K562 (cell line): Measurements from ENCODE around the gene ERVK3-1. TPM values are rescaled to one million over a fixed set of nuclear protein-coding genes. Genes with fewer than 3 reads are reported as not detected.

Source experiments
- CBFA2T2 ChIP-seq: fragments of 450-650 bp; conservative IDR thresholded peaks from 2 replicates; pipeline ENCODE4 v1.6.1; 2017; ENCODE audit warnings: mild to moderate bottlenecking
- ETS2 ChIP-seq: IDR thresholded peaks from 2 replicates; pipeline ENCODE4 v1.6.1; 2016; ENCODE audit warnings: borderline replicate concordance, missing genetic modification characterization, mild to moderate bottlenecking, moderate library complexity, missing compliant biosample characterization; ENCODE audit not compliant: poor library complexity, severe bottlenecking
- HNRNPLL ChIP-seq: fragments of 200-400 bp; formaldehyde crosslinking; IDR thresholded peaks from 2 replicates; pipeline ENCODE4 v1.6.1; 2017; ENCODE audit warnings: low read length, low read depth, mild to moderate bottlenecking; ENCODE audit not compliant: poor library complexity, severe bottlenecking
- HNRNPUL1 ChIP-seq: fragments of 200-400 bp; formaldehyde crosslinking; IDR thresholded peaks from 2 replicates; pipeline ENCODE4 v1.6.1; 2017; ENCODE audit warnings: low read length
- MXI1 ChIP-seq: IDR thresholded peaks from 2 replicates; pipeline ENCODE4 v1.6.1; 2011; ENCODE audit warnings: low read depth, mild to moderate bottlenecking, improper control_type of control experiment, low read length
- NELFE ChIP-seq: IDR thresholded peaks from 2 replicates; pipeline ENCODE4 v1.6.1; 2011; ENCODE audit warnings: mild to moderate bottlenecking; ENCODE audit not compliant: insufficient read depth, insufficient read length
- NKRF ChIP-seq: fragments of 450-650 bp; IDR thresholded peaks from 2 replicates; pipeline ENCODE4 v1.6.1; 2016; ENCODE audit warnings: borderline replicate concordance
- RBM25 ChIP-seq: fragments of 200-400 bp; formaldehyde crosslinking; IDR thresholded peaks from 2 replicates; pipeline ENCODE4 v1.6.1; 2018; ENCODE audit warnings: low read length, low read depth, moderate library complexity; ENCODE audit not compliant: severe bottlenecking
- SIN3A ChIP-seq, 2 experiments: fragments of 150-350 bp in 1 of 2; IDR thresholded peaks; 2 replicates each; pipeline ENCODE4 v1.6.1; 2011 to 2016; ENCODE audit warnings: borderline replicate concordance in 2 of 2, low read depth in 2 of 2, low read length in 2 of 2, mild to moderate bottlenecking in 2 of 2, moderate library complexity in 2 of 2; ENCODE audit not compliant: control insufficient read depth in 1 of 2
- ZNF384 ChIP-seq: IDR thresholded peaks from 2 replicates; pipeline ENCODE4 v1.6.1; 2012; ENCODE audit warnings: low read depth, low read length, improper control_type of control experiment
- ZNF644 ChIP-seq: fragments of 200-800 bp; sonication (Bioruptor generic); IDR thresholded peaks from 2 replicates; pipeline ENCODE4 v1.6.1; 2016; ENCODE audit warnings: low read depth, missing genetic modification characterization, missing compliant biosample characterization
- polyA plus RNA-seq, 8 experiments: library from polyadenylated mRNA; depleted of rRNA in 4 of 8; stranded (reverse) in 5 of 8; unstranded in 3 of 8; fragments of >200 nt; fragmentation: Nextera tagmentation in 2 of 8; fragmentation: Illumina TruSeq in 1 of 8; extraction: Ambion mirVana in 2 of 8; extraction: Trizol in 1 of 8; gene quantifications; 2 replicates each; pipeline versions ENCODE4 v1.2.1 to v1.2.3, GENCODE V29; 2011 to 2014; ENCODE audit warnings: inconsistent platforms in 1 of 8, missing spikeins in 1 of 8
- total RNA-seq, 7 experiments: library from RNA; depleted of rRNA in 6 of 7; stranded (reverse); fragments of >200 nt in 6 of 7; fragmentation: Illumina TruSeq in 2 of 7; extraction: Trizol in 2 of 7; gene quantifications; 2 replicates each; pipeline versions ENCODE4 v1.2.1 to v1.2.3, GENCODE V29; 2011 to 2021; ENCODE audit warnings: low replicate concordance in 1 of 7
- TF ChIP-seq, protein P1 (sequence below): fragments of 250-450 bp; sonication (Bioruptor Pico); IDR thresholded peaks from 2 replicates; pipeline ENCODE4 v1.4.0; 2020
- TF ChIP-seq, protein P2 (sequence below): fragments of 250-450 bp; sonication (Bioruptor Pico); IDR thresholded peaks from 2 replicates; pipeline ENCODE4 v1.5.0; 2022; ENCODE audit warnings: mild to moderate bottlenecking
- TF ChIP-seq, protein P3 (sequence below): fragments of 250-450 bp; sonication (Bioruptor Pico); IDR thresholded peaks from 2 replicates; pipeline ENCODE4 v1.5.0; 2020; ENCODE audit warnings: mild to moderate bottlenecking, borderline replicate concordance

ERVK3-1 gene
- total and polyA plus RNA-seq, 9 of the 15 experiments (the other 6 are each of a cell fraction or from before 2014, with no cell fraction given), result 87.6 to 299 (median 119) TPM

DNA sequence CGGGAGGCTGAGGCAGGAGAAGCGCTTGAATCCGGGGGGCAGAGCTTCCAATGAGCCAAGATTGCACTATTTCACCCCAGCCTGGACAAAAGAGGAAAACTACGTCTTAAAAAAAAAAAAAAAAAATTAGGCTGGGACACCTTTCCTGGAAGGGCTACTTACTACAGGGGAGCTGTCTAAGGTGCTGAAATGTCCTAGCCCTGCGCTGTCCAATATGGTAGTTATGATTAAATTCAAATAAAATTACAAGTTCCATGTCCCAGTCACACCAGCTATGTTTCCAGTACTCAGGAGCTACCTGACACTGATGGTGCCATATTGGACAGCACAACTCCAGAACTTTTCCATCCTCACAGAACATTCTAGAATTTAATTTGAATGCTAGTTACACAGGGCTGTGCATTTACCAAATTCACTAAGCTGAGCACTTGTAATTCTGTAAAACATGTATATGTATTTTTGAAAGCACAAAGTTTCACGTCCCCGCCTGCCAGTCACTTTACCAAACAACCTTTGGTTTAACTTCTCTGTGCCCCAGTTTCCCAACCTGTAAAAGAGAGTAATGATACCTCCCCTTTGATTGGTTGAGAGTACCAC, 12.4 kb downstream of the ERVK3-1 start (continued):
- TF ChIP-seq NKRF (peak; percentile 44; the same call in 1 of the 2 replicates), ZNF384 (peak; percentile 81), HNRNPUL1 (no peak), ZNF644 (tag) (peak; percentile 82; the same call in 1 of the 2 replicates), RBM25 (no peak), MXI1 (no peak), SIN3A (IDR thresholded peaks at IDR 0.05; ENCODE audit: borderline replicate concordance in 2 of 2, control insufficient read depth in 1 of 2, low read depth in 2 of 2, low read length in 2 of 2) (peak in 1 of 2 experiments; percentile 95; a peak in 2 of 4 replicates), NELFE (no peak), ETS2 (tag) (no peak), CBFA2T2 (no peak), HNRNPLL (no peak)
- TF ChIP-seq, protein P1, sequence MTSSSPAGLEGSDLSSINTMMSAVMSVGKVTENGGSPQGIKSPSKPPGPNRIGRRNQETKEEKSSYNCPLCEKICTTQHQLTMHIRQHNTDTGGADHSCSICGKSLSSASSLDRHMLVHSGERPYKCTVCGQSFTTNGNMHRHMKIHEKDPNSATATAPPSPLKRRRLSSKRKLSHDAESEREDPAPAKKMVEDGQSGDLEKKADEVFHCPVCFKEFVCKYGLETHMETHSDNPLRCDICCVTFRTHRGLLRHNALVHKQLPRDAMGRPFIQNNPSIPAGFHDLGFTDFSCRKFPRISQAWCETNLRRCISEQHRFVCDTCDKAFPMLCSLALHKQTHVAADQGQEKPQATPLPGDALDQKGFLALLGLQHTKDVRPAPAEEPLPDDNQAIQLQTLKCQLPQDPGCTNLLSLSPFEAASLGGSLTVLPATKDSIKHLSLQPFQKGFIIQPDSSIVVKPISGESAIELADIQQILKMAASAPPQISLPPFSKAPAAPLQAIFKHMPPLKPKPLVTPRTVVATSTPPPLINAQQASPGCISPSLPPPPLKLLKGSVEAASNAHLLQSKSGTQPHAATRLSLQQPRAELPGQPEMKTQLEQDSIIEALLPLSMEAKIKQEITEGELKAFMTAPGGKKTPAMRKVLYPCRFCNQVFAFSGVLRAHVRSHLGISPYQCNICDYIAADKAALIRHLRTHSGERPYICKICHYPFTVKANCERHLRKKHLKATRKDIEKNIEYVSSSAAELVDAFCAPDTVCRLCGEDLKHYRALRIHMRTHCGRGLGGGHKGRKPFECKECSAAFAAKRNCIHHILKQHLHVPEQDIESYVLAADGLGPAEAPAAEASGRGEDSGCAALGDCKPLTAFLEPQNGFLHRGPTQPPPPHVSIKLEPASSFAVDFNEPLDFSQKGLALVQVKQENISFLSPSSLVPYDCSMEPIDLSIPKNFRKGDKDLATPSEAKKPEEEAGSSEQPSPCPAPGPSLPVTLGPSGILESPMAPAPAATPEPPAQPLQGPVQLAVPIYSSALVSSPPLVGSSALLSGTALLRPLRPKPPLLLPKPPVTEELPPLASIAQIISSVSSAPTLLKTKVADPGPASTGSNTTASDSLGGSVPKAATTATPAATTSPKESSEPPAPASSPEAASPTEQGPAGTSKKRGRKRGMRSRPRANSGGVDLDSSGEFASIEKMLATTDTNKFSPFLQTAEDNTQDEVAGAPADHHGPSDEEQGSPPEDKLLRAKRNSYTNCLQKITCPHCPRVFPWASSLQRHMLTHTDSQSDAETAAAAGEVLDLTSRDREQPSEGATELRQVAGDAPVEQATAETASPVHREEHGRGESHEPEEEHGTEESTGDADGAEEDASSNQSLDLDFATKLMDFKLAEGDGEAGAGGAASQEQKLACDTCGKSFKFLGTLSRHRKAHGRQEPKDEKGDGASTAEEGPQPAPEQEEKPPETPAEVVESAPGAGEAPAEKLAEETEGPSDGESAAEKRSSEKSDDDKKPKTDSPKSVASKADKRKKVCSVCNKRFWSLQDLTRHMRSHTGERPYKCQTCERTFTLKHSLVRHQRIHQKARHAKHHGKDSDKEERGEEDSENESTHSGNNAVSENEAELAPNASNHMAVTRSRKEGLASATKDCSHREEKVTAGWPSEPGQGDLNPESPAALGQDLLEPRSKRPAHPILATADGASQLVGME, result no peak
- TF ChIP-seq, protein P2, sequence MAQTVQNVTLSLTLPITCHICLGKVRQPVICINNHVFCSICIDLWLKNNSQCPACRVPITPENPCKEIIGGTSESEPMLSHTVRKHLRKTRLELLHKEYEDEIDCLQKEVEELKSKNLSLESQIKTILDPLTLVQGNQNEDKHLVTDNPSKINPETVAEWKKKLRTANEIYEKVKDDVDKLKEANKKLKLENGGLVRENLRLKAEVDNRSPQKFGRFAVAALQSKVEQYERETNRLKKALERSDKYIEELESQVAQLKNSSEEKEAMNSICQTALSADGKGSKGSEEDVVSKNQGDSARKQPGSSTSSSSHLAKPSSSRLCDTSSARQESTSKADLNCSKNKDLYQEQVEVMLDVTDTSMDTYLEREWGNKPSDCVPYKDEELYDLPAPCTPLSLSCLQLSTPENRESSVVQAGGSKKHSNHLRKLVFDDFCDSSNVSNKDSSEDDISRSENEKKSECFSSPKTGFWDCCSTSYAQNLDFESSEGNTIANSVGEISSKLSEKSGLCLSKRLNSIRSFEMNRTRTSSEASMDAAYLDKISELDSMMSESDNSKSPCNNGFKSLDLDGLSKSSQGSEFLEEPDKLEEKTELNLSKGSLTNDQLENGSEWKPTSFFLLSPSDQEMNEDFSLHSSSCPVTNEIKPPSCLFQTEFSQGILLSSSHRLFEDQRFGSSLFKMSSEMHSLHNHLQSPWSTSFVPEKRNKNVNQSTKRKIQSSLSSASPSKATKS (CRISPR knock-in tag), result no peak
- TF ChIP-seq, protein P3, sequence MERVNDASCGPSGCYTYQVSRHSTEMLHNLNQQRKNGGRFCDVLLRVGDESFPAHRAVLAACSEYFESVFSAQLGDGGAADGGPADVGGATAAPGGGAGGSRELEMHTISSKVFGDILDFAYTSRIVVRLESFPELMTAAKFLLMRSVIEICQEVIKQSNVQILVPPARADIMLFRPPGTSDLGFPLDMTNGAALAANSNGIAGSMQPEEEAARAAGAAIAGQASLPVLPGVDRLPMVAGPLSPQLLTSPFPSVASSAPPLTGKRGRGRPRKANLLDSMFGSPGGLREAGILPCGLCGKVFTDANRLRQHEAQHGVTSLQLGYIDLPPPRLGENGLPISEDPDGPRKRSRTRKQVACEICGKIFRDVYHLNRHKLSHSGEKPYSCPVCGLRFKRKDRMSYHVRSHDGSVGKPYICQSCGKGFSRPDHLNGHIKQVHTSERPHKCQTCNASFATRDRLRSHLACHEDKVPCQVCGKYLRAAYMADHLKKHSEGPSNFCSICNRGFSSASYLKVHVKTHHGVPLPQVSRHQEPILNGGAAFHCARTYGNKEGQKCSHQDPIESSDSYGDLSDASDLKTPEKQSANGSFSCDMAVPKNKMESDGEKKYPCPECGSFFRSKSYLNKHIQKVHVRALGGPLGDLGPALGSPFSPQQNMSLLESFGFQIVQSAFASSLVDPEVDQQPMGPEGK (CRISPR knock-in tag), result no peak
